CD4-positive, alpha-beta T cell treated with Interleukin-6 at 100 ng/mL for 8 hours (primary cell): ENCODE measurements around the gene NDEL1.

ENCODE experiments used
- DNase-seq: peaks from one replicate; pipeline ENCODE4 v3.0.0-alpha.2; 2020; ENCODE audit warnings: mixed read lengths, low spot score

NDEL1 gene

GRCh38 chr17:8413938-8414337, 21.7 kb upstream of the NDEL1 start:
- no peak for DNase-seq

DNA sequence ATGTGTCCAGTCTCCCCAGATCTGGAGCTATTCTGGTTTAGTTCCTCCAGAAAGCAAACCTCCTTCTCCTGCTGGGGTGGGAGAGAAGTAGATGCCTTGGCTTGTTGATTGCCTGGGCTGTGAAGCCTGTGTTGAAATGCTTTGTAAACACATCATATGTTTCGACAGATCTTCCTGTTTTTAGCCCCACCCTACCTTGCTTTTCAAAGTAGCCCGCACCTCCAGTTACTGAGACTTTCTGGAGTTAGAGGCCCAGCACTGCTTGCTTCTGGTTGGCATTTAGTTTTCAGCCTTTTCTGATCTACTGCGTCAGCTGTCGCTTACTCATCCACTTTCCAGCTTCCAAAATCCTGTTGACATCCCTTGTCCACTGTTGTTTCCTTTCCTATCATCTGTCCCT, 17.9 kb upstream of the NDEL1 start:
- DNase-seq: no peak

- no peak for DNase-seq
Measured at GRCh38 chr17:8418471-8418870, 17.2 kb upstream of the NDEL1 start.

GRCh38 chr17:8419305-8419704, 16.4 kb upstream of the NDEL1 start:
- no peak for DNase-seq

DNA sequence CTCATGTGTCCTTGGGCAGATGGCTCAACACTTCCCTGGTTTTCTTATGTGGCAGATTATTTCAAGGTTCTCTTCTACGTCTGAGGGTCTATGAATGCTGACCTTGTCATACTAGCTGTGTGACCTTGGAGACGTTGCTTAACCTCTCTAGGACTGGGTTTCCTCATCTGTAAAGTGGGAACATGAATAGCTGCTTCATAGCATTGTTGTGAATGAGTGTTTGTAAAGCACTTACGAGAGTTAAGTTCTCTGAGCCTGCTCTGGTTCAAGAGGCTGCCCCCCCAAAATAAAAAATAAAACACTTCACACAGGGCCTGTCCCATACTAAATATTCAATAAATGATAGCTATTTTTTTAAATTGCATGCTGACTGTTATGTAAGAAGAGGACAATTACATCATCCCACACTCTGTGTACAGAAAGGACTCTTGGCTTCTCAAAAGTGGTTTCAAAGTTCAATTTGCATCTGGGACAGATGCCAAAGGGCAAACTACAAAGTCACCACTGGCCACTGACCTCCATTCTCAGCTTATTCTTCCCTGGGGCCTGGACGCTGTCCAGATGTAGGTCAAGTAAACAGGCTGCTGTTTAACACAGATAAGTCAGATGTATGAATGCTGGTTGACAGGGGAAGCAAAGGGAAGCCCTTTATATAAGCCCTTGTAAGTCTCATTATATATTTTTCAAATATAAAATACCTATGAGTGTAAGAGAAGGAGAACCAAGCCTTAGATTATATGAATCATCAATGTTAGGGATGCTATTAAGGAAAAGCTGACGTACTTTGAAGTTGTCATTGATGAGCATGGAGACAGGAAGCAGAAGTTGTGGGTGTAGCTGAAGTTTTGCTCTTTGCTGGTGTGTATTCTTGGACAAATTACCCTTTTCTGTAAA, 15.4 kb upstream of the NDEL1 start:
- DNase-seq: no peak

DNA sequence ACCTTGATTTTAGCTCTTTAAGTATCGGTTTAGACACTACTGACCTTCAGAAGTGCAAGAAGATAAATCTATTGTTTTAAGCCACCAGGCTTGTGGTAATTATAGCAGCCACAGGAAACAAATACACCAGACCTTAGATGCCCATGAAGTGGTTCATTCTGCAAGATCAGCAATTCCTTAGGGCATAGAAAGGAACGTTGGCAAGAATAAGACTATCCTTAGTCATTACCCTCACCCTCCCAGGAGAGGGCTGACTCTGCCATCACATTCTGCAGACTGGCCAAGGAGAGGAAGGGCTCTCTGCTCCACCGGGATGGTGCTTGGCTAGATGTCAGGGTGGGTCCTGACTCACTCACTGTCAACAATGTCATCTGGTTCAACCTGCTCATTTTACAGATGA, 14.1 kb upstream of the NDEL1 start:
- no peak for DNase-seq

DNA sequence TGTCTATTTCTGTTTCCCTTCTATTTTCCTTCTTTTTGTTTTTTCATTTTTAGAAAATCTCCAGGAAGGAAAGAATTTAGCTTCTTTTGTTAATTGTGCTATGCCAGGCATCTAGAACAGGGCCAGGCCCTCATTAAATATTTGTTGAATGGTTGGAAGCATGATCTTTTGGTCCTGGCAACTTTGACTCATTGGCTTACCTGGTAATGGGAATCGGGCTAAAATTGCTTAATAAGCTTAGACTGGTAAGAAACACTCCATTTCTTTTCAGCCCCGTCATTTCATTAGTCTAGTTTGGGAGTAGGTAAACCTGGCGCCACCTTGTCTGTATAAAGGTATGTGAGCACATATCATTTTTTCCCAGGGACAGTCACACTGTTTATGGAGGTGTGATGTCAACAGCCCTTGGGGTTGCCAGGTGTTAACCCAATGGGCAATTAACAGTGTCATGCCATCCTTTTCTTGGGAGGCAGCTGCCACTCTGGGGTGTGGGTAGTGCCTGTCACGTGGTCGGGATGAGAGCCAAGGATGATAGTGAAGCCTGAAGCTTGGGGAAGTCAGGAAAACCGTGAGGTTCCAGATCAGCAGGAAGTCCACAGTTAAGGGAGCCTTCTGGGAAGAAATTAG, 9.5 kb upstream of the NDEL1 start:
- DNase-seq: no peak

DNA sequence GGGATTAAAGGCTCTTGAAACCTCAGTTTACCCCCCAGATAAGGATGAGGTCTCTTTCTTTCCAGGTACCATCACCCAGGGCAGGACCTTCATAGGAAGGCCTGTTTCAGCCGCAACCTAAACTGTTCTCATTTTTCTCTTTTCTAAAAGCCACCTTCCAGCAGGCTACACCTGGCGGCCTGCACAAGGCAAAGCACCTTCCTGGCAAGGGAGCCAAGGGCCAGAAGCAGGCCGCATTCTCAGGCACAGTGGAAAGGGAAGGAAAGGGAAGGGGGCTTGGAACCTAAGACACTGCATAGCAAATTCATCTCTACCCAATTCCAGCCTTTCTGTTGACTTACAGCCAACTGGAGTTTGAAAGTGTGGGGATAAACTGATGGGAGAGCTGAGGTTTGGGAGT, 8.9 kb upstream of the NDEL1 start:
- DNase-seq: no peak

- no peak for DNase-seq
Measured at GRCh38 chr17:8430966-8431365, 4.7 kb upstream of the NDEL1 start.

DNA sequence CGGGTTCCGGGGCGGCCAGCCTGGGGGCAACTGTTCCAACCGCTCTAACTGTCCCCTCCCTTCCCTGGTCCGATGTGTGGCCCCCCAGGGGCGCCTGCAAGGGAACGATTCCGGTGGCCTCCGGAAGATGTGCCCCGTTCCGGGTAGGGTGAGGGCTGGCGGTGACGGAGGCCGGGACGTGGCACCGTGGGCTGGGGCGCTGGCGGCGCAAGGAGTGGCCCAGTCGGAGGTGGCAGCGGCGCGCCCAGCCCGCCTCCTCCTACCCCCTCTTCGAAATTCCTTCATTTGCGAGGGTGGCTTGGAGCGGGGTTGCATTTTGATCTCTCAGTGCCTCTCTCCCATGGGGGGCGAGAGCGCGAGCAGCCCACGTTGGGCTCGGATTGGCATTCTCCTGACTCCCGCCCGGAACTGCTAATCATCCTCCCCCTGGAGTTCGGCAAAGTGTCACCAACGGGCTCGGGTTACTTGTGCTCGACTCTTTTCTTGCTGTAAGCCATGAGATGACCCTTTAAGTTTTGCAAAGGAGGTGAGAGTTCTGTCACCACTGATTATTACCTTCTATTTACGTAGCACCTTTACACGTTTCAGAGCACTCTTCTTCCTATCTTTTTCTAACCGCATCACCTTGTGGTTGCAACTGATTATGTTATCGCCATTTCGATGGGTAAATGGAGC, 622 bp downstream of the NDEL1 start:
- DNase-seq: peak; percentile 50

- no peak for DNase-seq
Measured at GRCh38 chr17:8436844-8437171, 1.1 kb downstream of the NDEL1 start.

DNA sequence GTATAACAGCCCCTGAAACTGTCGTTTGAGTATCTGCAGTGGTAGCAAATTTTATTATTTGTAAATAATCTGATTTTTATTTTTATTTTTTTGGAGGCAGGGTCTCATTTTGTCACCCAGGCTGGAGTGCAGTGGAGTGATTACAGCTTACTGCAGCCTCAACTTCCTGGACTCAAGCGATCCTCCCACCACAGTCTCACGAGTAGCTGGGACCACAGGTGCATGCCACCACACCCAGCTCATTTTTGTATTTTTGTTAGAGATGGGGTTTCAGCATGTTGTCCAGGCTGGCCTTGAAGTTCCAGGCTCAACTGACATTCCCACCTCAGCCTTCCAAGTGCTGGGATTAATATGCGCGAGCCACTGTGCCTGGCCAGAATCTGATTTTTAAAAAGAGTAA, 2.8 kb downstream of the NDEL1 start:
- DNase-seq: no peak

DNA sequence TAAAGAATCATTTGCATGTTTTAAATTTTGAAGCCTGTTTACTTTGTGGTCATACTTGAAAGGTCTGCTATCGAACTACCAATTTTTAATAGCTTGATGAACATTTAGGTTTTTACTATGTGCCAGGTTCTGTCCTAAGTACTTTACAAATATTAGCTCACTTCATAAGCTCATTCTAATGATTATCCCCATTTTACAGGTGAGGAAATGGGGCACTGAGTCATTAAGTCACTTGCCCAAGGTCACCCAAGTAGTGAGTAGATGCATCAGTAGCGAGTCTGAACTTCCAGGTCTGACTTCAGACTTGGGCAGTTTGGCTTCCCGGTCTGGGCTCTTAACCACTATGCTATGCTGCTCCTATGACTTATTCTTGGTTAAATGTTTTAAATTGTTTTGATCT, 4.0 kb downstream of the NDEL1 start:
- no peak for DNase-seq

GRCh38 chr17:8441690-8442089, 6.0 kb downstream of the NDEL1 start:
- DNase-seq: no peak

DNA sequence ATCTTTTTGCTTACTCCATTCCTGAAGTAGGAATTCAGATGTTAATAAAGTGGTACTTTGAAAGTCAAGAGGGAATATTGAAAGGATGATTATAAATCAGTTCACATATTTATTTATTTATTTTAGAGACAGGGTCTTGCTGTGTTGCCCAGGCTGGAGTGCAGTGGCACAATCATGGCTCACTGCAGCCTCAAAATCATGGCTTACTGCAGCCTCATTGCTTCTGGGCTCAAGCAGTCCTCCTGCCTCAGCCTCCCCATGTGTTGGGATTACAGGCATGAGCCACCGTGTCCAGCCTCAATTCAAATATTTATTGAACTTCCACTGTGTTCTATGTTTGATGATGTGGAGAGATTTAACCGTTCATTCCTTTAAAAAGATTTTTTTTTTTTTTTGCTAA, 6.6 kb downstream of the NDEL1 start:
- DNase-seq: no peak

DNA sequence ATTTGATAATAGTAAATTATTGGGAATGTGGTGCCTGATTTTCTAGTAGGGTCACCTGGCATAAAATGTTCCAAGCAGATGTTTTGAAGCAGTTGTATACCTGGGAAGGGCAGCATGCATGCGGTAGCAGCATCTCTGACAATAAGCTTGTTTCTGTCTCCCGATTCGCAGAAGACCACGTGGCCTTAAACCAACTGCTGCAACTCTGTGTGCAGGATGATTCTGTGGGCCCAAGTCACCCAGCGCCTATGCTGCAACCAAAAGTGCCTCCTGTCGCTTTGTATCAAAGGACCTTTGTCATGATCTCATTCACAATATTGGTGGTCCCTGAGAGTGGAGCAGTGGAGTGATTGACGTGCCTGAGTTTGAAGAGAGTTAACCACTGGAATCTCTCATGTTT, 8.1 kb downstream of the NDEL1 start:
- no peak for DNase-seq

DNA sequence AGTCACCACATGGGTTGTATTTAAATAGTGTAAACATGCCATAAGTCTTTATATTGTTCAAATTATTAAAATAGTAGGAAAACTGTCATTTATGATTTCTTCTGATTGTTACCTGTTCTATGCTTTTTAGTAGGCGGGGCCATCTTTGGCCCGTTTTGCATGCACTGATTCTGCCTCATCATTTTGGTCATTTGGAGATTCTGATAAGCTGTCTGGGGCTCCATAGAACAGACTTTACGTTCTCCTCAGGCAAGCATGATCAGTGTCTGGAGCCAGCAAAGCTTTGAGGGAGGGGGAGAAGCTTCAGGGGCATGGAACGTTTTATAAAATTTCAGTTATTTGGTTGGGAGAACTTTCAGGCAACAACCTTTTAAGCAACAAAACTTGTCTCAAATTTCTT, 8.8 kb downstream of the NDEL1 start:
- DNase-seq: no peak

GRCh38 chr17:8445536-8445935, 9.9 kb downstream of the NDEL1 start:
- no peak for DNase-seq

DNA sequence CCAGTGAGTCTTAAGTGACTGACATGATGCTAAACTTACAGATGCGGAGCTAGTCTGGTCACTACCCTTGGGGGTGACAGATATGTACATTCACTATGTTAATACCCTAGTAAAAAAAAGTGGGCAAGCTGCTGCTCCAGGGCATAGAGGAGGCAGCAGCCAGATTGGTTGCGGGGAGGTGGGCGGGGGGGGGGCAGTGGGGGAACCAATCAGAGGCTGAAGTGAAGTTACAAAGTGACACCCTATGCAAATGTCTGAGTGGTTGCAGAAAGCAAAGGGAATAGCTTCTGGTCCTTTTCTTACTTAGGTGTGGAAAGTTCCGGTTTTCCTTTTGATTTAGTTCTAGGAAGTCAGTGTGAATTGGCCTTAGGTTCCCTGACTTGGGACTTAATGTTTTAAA, 12.1 kb downstream of the NDEL1 start:
- no peak for DNase-seq

GRCh38 chr17:8448310-8448709, 12.6 kb downstream of the NDEL1 start:
- no peak for DNase-seq

- DNase-seq: no peak
Measured at GRCh38 chr17:8451933-8452614, 16.4 kb downstream of the NDEL1 start.

DNA sequence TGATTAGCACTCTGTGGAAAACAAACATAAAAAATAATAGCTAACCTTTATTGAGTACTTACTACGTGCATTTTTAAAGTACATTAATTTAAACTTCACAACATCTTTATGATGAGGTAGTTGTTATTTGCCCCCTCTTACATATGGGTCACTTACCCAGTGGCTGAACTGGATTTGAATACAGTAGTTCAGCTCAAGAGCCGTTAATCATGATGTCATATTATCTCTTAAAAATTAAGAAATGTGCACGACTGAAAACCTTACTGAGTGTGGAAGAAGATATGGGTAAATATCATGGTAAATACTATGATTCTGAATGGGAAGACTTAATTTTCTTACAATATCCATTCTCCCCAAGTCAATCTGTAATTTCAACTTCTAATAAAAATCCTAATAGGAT, 17.6 kb downstream of the NDEL1 start:
- no peak for DNase-seq
